Fibroblast of pulmonary artery (primary cell): Measurements from ENCODE around the gene RFPL4A.

Source experiments
- DNase-seq: peaks from one replicate; pipeline ENCODE4 v3.0.0-alpha.2; 2010; ENCODE audit warnings: low read depth
- H3K4me3 ChIP-seq: replicated peaks from 2 replicates; pipeline ENCODE4 v1.5.1; 2011; ENCODE audit warnings: low read depth, mild to moderate bottlenecking, control low read depth, low read length, moderate library complexity
- CTCF ChIP-seq: IDR thresholded peaks from 2 replicates; pipeline ENCODE4 v1.5.1; 2011; ENCODE audit warnings: mild to moderate bottlenecking, control low read depth, low read length, inconsistent platforms; ENCODE audit errors: missing control alignments

Gene RFPL4A

GRCh38 chr19:55811340-55811739, 52.4 kb downstream of the RFPL4A start:
- H3K4me3 ChIP-seq, result no peak overlapping the region
- TF ChIP-seq CTCF, result no peak

GRCh38 chr19:55812449-55812848, 53.6 kb downstream of the RFPL4A start:
- TF ChIP-seq CTCF, result no peak
- H3K4me3 ChIP-seq, result no peak overlapping the region
- DNase-seq, result no peak

More at GRCh38 chr19:55811340-55811739, 52.4 kb downstream of the RFPL4A start:
- DNase-seq, result no peak
